NCI-H1417 treated with DMSO at 0.1 percent for 48 hours (cell line): Measurements from ENCODE around the gene MRPS17.
"Not testable (repeated sequence)": the region's sequence is repeated elsewhere in the genome, so short reads cannot be mapped to it uniquely, and the experiment has no call there.

Experiments used
- DNase-seq: peaks from one replicate; lab custom pipeline; 2025; lab: John Stamatoyannopoulos, UW

MRPS17 gene

DNA sequence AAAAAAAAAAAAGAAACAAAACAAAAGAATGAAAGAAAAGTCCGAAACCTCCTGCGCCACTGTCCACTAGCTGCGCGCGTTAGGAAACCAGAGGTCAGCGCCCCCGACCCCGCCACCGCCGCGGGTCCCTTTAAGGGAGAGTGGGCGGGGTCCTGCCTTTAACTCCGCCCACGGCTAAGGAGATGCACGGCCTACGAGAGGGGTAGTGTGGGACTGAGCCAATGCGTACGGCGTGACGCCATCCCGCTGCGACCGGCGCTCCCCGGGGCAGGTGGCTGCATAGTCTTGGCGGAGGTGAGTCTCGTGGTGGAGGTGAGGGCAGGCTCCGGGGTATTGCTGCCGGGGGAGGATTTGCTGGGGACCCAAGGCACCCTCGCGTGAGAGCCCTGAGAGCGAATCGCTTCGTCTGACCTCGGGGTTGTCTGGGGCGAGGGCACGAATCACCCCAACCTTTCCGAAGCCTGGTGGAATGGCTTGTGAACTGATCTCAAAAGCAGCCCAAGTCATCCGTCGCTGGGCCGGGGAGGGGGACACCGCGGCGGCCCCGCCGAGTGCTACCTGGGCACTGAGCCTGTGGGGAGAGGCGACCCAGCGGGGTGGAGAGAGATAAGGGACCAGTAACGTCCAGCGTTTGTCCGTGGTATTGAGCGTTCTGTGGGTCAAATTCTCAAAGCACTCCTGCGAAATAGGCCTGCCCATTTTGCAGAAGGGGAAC is at the start of gene MRPS17:
Gene MRPS17 (plus strand): TSS at position 241 of the 715 bp plus-strand sequence. CDS start 1,319 bp downstream, outside the sequence.
- peak; percentile 65 for DNase-seq

DNA sequence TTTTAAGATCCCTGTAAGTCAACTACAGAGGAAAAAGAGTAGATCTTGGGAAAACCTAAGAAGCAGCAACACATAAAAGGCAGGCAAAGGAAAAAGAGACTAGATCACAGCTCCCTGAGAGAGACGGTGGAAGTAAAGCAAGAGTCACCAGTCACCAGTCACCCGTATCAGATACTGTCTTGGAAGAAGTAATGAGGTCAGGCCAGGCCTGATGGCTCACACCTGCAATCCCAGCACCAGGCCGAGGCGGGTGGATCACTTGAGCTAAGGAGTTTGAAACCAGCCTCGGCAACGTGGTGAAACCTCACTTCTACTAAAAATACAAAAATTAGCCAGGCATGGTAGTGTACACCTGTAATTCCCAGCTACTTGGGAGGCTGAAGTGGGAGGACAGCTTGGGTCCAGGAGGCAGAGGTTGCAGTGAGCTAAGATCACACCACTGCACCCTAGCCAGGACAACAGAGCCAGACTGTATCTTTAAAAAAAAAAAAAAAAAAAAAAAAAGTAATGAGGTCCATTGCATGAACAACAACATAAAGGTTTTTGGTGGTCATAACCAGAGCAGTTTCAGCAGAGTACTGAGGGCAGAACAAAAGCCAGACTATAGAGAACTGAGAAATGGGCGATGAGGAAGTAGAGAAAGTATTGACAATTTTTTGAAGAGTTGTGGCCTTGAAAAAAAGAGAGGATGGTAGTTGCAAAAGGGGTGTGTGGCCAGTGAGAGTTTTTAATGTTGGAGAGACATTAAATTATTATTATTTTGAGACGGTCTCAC is 47.5 kb upstream of the MRPS17 start:
- no peak for DNase-seq

DNA sequence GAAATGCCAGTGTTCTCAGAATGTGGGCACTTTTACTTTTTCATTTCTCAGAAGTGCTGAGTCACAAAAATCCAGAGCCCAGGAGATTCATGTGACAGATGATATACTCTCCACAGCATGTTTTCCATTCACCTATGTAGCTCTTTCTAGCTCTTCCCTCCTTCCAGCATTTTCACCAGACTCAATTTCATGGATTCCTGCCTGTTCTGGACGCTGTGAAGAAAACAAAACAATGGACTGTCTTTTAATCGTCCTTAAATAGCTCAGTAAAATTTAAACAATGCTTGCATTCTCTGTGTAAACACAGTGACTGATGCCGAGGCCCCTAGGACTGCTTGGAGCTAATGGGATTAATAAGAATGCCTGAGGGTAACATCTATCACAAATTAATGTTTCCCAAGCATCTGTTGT is 38.9 kb upstream of the MRPS17 start:
- DNase-seq: no peak

DNA sequence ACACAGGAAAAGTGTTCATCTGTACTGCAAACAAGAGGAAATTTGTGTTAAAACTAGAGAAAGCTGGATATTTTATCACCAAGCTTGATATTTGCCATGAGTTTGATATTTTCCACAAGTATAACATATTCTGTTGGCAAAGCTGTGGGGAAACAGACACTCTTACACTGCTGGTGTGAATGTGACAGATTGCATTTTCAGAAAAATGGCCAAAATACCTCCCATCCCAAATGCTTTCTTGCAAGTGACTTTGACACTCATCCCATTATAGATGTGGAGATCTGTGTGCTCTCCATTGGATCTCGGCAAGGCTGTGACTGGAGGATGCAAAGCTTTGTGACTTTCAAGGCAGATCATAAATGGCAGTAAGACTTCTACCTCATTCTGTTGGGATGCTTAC is 33.9 kb upstream of the MRPS17 start:
- no peak for DNase-seq

DNA sequence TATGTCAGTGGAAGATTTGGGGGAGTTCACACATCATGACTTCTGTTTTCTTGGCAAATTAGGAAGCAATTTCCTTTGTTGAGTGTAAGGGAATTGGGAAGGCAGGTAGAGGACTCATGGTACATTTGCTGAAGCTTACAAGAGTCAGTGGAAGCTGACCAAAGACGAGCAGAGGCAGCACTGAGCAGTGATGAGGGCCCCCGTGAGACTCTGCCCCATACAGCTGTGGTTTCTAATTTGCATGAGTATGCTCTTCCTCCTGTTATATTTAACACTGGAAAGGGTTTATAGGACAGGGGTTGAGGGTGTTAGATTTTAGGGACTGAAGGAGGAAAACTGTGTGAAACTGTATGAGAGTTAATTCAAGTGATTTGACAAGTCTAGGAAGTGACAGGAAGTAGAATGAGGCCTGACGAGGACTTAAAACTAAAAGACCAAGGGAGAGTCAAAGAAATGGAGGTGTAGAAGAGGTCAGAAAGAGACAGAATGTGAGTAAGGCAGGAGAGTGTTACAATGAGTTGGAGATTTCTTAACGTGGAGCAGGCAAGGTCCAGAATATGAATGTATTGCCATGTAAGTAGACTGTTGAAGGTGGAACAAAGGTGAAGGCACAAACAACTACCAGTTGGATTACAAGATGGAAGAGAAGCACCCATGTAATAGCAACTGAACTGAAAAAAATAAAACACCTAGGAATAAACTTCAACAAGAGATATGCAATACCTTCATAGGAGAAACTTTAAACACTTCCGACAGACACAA is 23.5 kb upstream of the MRPS17 start:
- DNase-seq: no peak

DNA sequence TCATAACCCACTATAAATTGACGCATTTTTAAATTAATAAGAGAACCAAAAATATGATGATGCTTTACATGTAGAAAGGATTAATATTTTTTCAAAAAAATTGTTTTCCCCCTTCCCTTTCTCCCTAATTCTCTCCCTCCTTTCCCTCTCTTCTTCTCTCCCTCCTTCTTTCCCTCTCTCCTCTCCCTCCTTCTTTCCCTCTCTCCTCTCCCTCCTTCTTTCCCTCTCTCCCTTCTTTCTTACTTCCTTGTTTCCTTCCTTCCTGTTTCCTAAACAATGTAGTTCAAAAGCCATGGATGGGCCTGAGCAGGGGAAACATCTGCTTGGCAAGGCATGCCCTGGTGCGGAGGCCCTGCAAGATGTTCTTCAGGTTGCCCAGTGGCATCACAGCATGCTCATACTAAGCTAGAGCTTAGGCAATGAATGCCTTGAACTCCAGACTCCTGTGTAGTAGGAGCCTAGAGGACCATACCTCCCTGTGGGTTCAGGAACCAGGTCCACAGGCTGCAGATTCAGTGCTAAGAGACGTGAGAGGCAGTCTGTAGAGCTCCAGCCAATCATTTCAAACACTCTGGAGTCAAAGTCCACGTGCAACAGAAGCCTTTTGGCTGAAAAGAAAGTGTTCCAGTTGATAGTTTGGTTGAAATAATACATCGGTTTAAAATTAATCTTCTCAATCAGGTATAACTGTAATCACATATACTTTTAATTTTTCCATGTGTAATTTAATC is 20.1 kb upstream of the MRPS17 start:
- no peak for DNase-seq

DNA sequence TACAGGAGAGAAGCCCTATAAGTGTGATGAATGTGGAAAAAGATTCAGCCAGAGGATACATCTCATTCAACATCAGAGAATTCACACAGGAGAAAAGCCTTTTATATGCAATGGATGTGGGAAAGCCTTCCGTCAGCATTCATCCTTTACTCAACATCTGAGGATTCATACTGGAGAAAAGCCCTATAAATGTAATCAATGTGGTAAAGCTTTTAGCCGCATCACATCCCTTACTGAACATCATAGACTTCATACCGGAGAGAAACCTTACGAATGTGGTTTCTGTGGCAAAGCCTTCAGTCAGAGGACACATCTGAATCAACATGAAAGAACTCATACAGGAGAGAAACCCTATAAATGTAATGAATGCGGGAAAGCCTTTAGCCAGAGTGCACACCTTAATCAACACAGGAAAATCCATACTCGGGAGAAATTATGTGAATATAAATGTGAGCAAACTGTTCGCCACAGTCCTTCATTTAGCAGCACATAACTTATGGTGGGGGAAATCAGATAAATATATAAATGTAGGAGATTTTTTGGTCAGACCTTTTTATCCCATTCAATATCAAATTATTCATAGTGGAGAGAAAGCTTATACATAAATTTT is 12.1 kb upstream of the MRPS17 start:
- DNase-seq: no peak

DNA sequence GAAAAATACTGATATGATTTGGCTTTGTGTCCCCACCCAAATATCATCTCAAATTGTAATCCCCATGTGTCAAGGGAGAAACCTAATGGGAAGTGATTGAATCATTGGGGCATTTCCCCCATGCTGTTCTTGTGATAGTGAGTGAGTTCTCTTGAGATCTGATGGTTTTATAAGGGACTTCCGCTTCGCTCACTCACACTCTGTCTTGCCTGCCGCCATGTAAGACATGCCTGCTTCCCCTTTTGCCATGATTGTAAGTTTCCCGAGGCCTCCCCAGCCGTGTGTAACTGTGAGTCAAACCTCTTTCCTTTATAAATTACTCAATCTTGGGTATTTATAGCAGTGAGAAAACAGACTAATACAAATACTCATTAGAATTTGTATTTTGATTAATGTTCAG is 5.1 kb upstream of the MRPS17 start:
- DNase-seq: no peak

DNA sequence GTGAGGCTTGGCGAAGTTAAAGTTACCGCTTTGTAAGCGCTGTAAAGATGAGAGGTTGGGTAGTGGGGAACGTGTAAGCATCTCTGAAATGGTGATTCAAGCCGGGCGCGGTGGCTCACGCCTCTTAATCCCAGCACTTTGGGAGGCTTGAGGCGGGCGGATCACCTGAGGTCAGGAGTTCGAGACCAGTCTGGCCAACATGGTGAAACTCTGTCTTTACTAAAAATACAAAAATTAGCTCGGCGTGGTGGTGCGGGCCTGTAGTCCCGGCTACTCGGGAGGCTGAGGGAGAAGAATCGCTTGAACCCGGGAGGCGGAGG is 635 bp downstream of the MRPS17 start:
- not testable (repeated sequence) for DNase-seq

DNA sequence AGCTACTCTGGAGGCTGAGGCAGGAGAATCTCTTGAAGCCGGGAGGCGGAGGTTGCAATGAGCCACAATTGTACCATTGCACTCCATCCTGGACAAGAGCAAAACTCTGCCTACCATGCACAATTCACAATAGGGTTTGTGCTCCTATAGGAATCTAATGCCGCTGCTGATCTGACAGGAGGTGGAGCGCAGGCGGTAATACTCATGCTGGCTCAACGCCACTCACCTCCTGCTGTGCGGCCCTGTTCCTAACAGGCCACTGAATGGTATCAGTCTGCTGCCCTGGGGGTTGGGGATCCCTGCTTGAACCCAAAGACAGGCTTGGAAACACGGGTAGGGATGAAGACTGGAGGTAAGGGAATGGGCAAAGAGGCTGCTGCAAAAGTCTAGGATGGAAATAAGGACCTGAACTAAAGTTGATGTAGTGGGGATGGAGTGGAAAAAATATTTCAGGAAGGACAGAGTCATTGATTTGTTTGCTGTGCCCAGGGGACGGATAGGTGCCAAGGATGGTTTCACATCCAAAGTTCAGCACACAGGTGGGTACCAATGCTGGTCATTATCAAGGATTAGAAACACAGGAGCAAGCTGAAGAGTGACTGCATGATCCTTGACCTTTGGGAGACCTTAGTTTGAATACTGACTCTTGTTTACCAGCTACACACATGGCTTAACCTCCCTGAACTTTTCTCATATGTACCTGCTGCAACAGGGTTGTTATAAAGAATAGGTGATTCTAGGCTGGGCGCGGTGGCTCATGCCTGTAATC is 2.2 kb downstream of the MRPS17 start:
- DNase-seq: no peak

DNA sequence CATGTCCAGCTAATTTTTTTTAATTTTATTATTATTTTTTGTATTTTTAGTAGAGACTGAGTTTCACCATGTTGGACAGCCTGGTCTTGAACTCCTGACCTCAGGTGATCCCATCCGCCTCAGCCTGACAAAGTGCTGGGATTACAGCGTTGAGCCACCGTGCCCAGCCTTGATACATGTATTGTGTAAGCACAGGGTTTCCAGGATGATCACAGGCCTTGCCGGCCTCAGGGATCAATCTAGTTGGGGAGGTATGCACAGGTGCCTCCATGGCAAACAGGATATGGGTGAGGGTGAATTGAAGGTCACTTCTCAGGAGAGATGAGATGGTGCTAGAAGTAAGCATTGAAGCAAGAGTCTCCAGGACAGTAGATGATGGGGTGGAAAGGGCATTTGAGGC is 5.5 kb downstream of the MRPS17 start:
- no peak for DNase-seq

DNA sequence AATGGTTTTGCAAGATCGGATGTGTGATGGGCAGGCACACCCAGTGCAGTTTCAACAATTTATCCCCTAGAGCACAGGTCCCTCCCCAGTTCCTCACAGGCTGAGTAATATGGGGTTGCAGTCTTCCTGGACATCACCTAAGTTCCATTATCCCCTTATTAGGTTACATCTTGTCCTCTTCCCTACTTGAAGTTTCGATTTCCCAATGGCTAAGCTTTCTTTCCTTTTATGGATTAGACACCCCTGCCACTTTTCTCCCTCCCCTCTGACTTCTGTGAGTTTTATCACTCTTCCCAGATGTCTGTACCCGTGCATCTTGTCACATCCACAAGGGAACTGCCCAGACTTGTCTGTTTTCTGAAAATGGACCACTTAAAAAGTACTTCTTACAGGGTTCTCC is 10.3 kb downstream of the MRPS17 start:
- no peak for DNase-seq

DNA sequence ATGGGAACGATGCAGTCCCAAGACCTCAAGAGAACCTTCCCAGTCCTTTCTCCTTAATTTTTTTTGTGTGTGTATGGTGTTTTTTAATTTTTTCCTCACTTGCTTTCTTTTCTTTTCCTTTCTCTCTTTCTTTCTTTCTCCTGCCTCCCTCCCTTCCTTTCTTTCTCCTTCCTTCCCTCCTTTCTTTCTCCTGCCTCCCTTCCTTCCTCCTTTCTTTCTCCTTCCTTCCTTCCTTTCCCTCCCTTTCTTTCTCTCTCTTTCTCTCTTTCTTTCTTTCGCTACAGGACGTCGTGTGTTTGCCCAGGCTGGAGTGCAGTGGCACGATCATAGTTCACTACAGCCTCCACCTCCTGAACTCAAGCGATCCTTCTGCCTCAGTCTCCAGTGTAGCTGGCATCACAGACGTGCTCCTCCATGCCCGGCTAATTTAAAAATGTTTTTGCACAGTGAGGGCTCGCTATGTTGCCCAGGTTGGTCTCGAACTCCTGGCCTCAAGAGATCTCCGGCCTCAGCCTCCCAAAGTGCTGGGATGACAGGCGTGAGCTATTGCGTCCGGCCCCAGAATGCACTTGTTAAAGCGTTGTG is 12.0 kb downstream of the MRPS17 start:
- no peak for DNase-seq

DNA sequence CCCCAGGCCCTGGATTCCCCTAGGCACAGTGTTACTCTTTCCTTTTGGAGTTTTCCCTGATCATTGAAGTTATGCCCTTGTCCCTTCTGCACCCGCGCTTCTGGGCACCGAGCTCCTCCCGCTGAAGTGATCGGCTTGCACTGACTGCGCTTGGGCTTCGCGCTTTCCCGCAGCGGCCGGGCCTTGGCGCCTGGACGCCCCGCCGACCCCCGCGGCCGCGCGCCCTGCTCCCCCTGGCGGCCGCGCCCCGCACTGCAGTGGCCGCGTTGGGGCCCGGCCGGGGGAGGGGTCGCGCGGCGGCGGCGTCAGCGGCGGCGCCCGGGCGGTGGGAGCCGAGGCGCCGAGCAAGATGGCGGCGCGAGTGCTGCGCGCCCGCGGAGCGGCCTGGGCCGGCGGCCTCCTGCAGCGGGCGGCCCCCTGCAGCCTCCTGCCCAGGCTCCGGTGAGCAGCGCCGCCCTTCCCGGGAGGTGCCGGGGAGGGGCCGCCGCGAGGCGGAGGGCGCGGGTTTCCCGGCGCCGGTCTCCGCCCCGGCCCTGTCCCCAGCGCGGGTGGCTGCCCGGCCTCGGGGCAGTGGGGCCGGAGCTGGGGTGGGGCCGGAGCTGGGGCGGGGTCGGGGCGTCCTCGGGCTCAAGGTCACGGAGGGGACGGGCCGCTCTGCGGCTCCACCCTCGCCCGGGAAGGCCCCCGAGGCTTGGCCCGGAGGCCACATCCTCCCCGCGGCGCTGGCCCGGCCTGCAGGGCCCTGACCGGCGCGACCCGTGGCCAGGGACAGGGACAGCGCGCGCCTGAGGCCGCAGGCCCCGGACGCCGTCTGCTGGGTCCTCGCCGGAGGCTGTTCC is 12.8 kb downstream of the MRPS17 start, which contains the start of gene NIPSNAP2:
Gene NIPSNAP2 (plus strand): TSS at position 325 of the 839 bp plus-strand sequence. CDS start 25 bp downstream, at position 350.
- DNase-seq: no peak

DNA sequence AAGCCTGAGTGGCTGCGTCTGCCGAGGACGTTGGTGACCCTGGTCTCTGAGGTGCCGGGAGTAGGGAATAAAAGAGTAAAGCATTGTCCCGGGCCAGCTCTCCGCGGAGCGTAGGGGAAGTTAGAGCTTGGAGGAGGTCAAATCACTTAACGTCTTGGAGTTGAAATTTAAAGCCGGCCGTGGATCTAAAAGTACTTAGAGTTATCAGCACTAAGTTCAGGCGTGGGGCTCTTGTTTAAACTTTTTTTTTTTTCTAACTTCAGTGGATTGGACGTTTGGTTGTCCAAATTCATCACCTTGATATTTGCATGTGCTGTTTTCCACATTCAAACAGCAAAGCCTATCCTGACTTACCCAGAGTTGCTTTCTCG is 13.4 kb downstream of the MRPS17 start:
- no peak for DNase-seq

DNA sequence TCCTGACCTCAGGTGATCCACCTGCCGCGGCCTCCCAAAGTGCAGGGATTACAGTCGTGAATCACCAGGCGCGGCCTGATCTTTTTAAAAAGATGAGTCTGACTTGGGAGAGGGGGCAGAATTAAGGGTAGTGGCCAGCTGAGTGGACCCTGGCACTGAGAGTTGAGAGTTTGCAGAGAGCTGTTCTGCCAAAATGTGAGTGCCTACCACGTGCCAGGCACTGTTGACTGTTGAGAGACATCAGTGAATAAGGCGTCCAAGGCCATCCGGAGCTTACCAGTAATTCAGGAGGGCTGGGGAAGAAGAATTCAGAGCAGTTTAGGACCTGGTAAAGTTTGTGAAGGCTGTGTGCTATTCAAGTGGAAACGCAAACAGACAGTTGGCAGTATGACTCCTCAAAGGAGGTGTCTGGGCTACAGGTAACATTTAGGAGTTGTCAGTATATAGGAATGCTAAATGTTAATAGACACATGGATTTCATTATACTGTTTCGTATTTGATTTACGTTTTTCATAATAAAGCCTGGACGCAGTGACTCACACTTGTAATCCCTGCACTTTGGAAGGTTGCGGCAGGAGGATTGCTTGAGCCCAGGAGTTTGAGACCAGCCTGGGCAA is 14.2 kb downstream of the MRPS17 start:
- no peak for DNase-seq

DNA sequence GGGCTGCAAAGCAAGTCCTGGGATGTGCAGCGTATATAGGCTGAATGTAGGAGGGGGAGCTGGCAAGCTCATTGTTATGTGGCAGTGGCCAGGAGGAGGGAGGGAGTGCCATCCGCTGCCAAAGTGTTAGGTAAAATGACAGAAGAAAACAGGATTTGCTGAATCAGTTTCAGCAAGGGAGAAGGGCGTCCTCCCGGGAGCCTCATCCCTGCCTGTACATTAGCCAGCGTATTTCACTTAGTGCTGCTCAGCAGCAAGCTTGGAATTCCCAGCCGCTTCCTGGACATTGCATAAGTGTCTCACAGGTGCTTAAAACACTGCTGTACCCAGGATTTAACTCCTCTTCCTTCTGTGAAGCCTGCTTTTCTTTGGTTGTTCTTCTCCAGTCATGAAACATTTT is 15.2 kb downstream of the MRPS17 start:
- no peak for DNase-seq

DNA sequence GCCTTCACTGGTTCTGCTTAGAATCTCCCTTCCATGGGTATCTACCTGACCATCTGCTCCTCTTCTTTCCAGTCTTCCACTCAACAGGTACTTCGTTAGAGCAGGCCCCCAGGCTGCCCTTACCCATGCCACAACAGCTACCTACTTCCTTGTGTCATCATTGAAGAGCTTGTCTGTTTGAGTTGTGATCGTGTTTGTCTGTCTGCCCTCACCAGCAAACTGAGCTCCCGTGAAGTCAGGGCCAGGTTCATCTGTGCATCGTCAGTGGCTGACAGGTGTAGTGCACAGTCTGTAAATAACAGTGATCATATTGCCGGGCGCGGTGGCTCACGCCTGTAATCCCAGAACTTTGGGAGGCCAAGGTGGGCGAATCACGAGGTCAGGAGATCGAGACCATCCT is 17.7 kb downstream of the MRPS17 start:
- DNase-seq: no peak

DNA sequence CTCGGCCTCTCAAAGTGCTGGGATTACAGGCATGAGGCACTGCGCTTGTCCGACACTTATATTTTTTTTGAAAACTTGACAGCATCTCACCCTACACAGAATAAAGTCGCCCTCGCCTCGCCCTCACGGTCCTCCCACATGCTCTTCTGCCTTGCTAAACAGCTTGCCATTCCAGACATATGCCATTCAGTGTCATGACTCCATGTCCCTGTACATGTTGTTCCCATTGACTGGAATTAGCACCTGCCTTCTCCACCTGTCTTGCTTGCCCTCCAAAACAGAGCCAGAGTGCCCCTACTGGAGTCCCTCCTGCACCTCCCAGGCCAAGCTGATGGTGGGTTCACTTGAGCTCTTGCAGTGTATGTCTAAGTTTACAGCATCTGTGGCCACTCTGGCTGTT is 18.9 kb downstream of the MRPS17 start:
- no peak for DNase-seq
